H1 (cell line): ENCODE results near the gene SERHL2. TPM values are rescaled to one million over a fixed set of nuclear protein-coding genes. Genes with fewer than 3 reads are reported as not detected.

Experiments
- BCL11A ChIP-seq, 2 experiments: IDR thresholded peaks; one replicate each; pipeline ENCODE4 v1.6.1; 2011; ENCODE audit warnings: low read depth in 2 of 2, low read length in 2 of 2, mild to moderate bottlenecking in 2 of 2
- CBX8 ChIP-seq: fragments of 300-800, 300-1000 bp; sonication (generic); IDR thresholded peaks from 2 replicates; pipeline ENCODE4 v1.7.1; 2016; ENCODE audit warnings: low read depth, low read length, borderline replicate concordance
- CHD2 ChIP-seq: IDR thresholded peaks from 2 replicates; pipeline ENCODE4 v1.6.1; 2012; ENCODE audit warnings: low read length, improper control_type of control experiment
- CREB1 ChIP-seq: IDR thresholded peaks from 2 replicates; pipeline ENCODE4 v1.6.1; 2012; ENCODE audit warnings: inconsistent platforms
- EGR1 ChIP-seq: IDR thresholded peaks from 2 replicates; pipeline ENCODE4 v1.6.1; 2011; ENCODE audit warnings: low read depth, low read length, borderline replicate concordance
- KDM1A ChIP-seq: fragments of 200-600, 300-600 bp; sonication (generic); IDR thresholded peaks from 2 replicates; pipeline ENCODE4 v1.7.1; 2016; ENCODE audit warnings: mild to moderate bottlenecking, low read length, borderline replicate concordance
- KDM4A ChIP-seq: IDR thresholded peaks from one replicate; pipeline ENCODE4 v1.7.1; 2012; ENCODE audit warnings: low read depth, mild to moderate bottlenecking, moderate library complexity, low read length, inconsistent platforms; ENCODE audit not compliant: severe bottlenecking
- MAX ChIP-seq: IDR thresholded peaks from 2 replicates; pipeline ENCODE4 v1.6.1; 2012; ENCODE audit warnings: inconsistent platforms
- NANOG ChIP-seq: IDR thresholded peaks from 2 replicates; pipeline ENCODE4 v1.6.1; 2011; ENCODE audit warnings: low read length, low read depth, mild to moderate bottlenecking, inconsistent platforms; ENCODE audit not compliant: insufficient read depth, poor library complexity, severe bottlenecking
- NRF1 ChIP-seq: IDR thresholded peaks from 2 replicates; pipeline ENCODE4 v1.6.1; 2011; ENCODE audit warnings: mild to moderate bottlenecking, low read depth, low read length, improper control_type of control experiment
- POLR2A ChIP-seq, 2 experiments: IDR thresholded peaks; 1 replicate in 1 of 2; 2 replicates in 1 of 2; pipeline ENCODE4 v1.6.1; 2011; ENCODE audit warnings: low read depth in 2 of 2, low read length in 2 of 2, mild to moderate bottlenecking in 2 of 2; ENCODE audit errors: control extremely low read depth in 1 of 2
- POLR2AphosphoS5 ChIP-seq: IDR thresholded peaks from 2 replicates; pipeline ENCODE4 v1.6.1; 2011; ENCODE audit warnings: low read depth, low read length
- RBBP5 ChIP-seq: IDR thresholded peaks from 2 replicates; pipeline ENCODE4 v1.7.1; 2012; ENCODE audit warnings: low read depth, mild to moderate bottlenecking, inconsistent platforms, low read length, moderate library complexity, borderline replicate concordance
- RXRA ChIP-seq: IDR thresholded peaks from 2 replicates; pipeline ENCODE4 v1.6.1; 2011; ENCODE audit warnings: low read depth, mild to moderate bottlenecking, low read length, moderate library complexity; ENCODE audit not compliant: insufficient read depth
- SAP30 ChIP-seq: fragments of 300-600 bp; sonication (generic); IDR thresholded peaks from 2 replicates; pipeline ENCODE4 v1.7.1; 2012; ENCODE audit warnings: low read length, moderate library complexity, mild to moderate bottlenecking, inconsistent platforms; ENCODE audit not compliant: insufficient read depth, insufficient replicate concordance
- SIN3A ChIP-seq, 2 experiments: IDR thresholded peaks in 1 of 2; conservative IDR thresholded peaks in 1 of 2; 2 replicates each; pipeline ENCODE4 v1.6.1; 2011 to 2012; ENCODE audit warnings: low read length in 2 of 2, improper control_type of control experiment in 1 of 2, low read depth in 1 of 2, mild to moderate bottlenecking in 1 of 2
- SIX5 ChIP-seq: IDR thresholded peaks from 2 replicates; pipeline ENCODE4 v1.6.1; 2011; ENCODE audit warnings: mild to moderate bottlenecking, low read depth, low read length
- SUZ12 ChIP-seq: fragments of 200-600 bp; sonication (generic); IDR thresholded peaks from 2 replicates; pipeline ENCODE4 v1.6.1; 2012; ENCODE audit warnings: mild to moderate bottlenecking, inconsistent platforms, low read length, moderate library complexity, mixed read lengths
- TAF1 ChIP-seq: IDR thresholded peaks from 2 replicates; pipeline ENCODE4 v1.6.1; 2011; ENCODE audit warnings: mild to moderate bottlenecking, low read depth, low read length
- TBP ChIP-seq: IDR thresholded peaks from 2 replicates; pipeline ENCODE4 v1.6.1; 2011; ENCODE audit warnings: low read depth, low read length, improper control_type of control experiment
- USF2 ChIP-seq: IDR thresholded peaks from 2 replicates; pipeline ENCODE4 v1.6.1; 2011; ENCODE audit warnings: low read length, improper control_type of control experiment
- polyA plus RNA-seq, 7 experiments: library from polyadenylated mRNA; depleted of rRNA in 3 of 7; stranded (reverse) in 5 of 7; unstranded in 2 of 7; fragments of >200 nt in 5 of 7; fragments of 200-250 nt in 2 of 7; gene quantifications; 1 replicate in 5 of 7; 2 replicates in 1 of 7; 4 replicates in 1 of 7; pipeline versions ENCODE4 v1.2.1 to v1.2.3, GENCODE V29; 2011 to 2013; ENCODE audit warnings: missing spikeins in 2 of 7, mixed read lengths in 2 of 7
- total RNA-seq: library from RNA; stranded (reverse); fragmentation: NEBNext Ultra II Directional; extraction: Animal tissue kit (Norgen Biotek cat#: 25700); gene quantifications from 2 replicates; pipeline ENCODE4 v1.2.1, GENCODE V29; 2021

SERHL2 gene
- total and polyA plus RNA-seq, 2 of the 8 experiments (the other 6 are each of a cell fraction or from before 2014, with no cell fraction given) = 0.91 TPM; not detected in 1

GRCh38 chr22:42615092-42615859, 61.5 kb downstream of the SERHL2 start (continued):
- TF ChIP-seq SIX5 (no peak; the same call in 1 of the 2 replicates), CHD2 (no peak), RXRA (peak; percentile 78; the same call in 1 of the 2 replicates), TBP (peak; percentile 99), POLR2AphosphoS5 (peak; percentile 100), SUZ12 (no peak; the same call in 1 of the 2 replicates), KDM1A (no peak; the same call in 1 of the 2 replicates), RBBP5 (peak; percentile 47; the same call in 1 of the 2 replicates), POLR2A (IDR thresholded peaks at IDR 0.05; ENCODE audit: control extremely low read depth in 1 of 2, low read depth in 2 of 2, low read length in 2 of 2) (peak; percentile 100), NANOG (no peak), CREB1 (peak; percentile 78), SAP30 (no peak), BCL11A (IDR thresholded peaks at IDR 0.05; ENCODE audit: low read depth in 2 of 2, low read length in 2 of 2) (peak in 1 of 2 experiments; percentile 77), MAX (peak; percentile 44; the same call in 1 of the 2 replicates), EGR1 (peak; percentile 96), NRF1 (0 out of 2 replicates have a peak, but pooled peaks have one; percentile 18), TAF1 (no peak), SIN3A (conservative IDR thresholded peaks at IDR 0.05 in 1 of 2, IDR thresholded peaks at IDR 0.05 in 1 of 2; ENCODE audit: low read depth in 1 of 2, low read length in 2 of 2) (peak; percentile 16 to 93; a peak in 3 of 4 replicates), CBX8 (no peak), KDM4A (no peak), USF2 (no peak)
